GM23338 (cell line): ENCODE data around the gene ACAT1. TPM values are rescaled to one million over a fixed set of nuclear protein-coding genes. Genes with fewer than 3 reads are reported as not detected.

Experiments
- ATAC-seq: fragments of 200-7000 bp; cut with Tn5 transposase; 3 replicates; pipeline ENCODE4 v1.9.1; 2020
- DNase-seq: peaks from one replicate; pipeline ENCODE4 v3.0.0-alpha.2; 2015; ENCODE audit warnings: low spot score
- H2AFZ ChIP-seq: fragments of 200-600 bp; sonication (generic); 2 replicates; pipeline ENCODE4 v1.8.0; 2016; ENCODE audit warnings: antibody characterized with exemption, mild to moderate bottlenecking, moderate library complexity
- H3F3A ChIP-seq: fragments of 200-600 bp; sonication (generic); replicated peaks from 2 replicates; pipeline ENCODE4 v1.8.0; 2017; ENCODE audit warnings: antibody characterized with exemption, mixed run types, low read depth
- H3K27ac ChIP-seq: fragments of 200-600 bp; sonication (generic); 2 replicates; pipeline ENCODE4 v1.6.1; 2016; ENCODE audit warnings: low read depth
- H3K27me3 ChIP-seq: fragments of 200-600 bp; sonication (generic); 2 replicates; pipeline ENCODE4 v1.8.0; 2016; ENCODE audit warnings: mild to moderate bottlenecking, mixed run types, moderate library complexity; ENCODE audit not compliant: insufficient read depth
- H3K36me3 ChIP-seq: fragments of 200-600 bp; sonication (generic); 2 replicates; pipeline ENCODE4 v1.8.0; 2016; ENCODE audit warnings: mild to moderate bottlenecking; ENCODE audit not compliant: insufficient read depth
- H3K4me1 ChIP-seq: fragments of 200-600 bp; sonication (generic); 2 replicates; pipeline ENCODE4 v1.8.0; 2016; ENCODE audit warnings: mild to moderate bottlenecking, moderate library complexity; ENCODE audit not compliant: insufficient read depth
- H3K4me2 ChIP-seq: fragments of 200-600 bp; sonication (generic); 2 replicates; pipeline ENCODE4 v1.7.1; 2017; ENCODE audit warnings: mixed run types
- H3K4me3 ChIP-seq: fragments of 200-600 bp; sonication (generic); 2 replicates; pipeline ENCODE4 v1.6.1; 2016; ENCODE audit warnings: mixed run types
- H3K79me2 ChIP-seq: fragments of 200-600 bp; sonication (generic); replicated peaks from 2 replicates; pipeline ENCODE4 v1.8.0; 2017; ENCODE audit warnings: mild to moderate bottlenecking; ENCODE audit not compliant: insufficient read depth
- H3K9me2 ChIP-seq: fragments of 200-600 bp; sonication (generic); 2 replicates; pipeline ENCODE4 v1.8.0; 2017; ENCODE audit not compliant: insufficient read depth
- H4K20me1 ChIP-seq: fragments of 200-600 bp; sonication (generic); replicated peaks from 2 replicates; pipeline ENCODE4 v1.8.0; 2017; ENCODE audit warnings: mild to moderate bottlenecking; ENCODE audit not compliant: insufficient read depth
- H3K27ac Mint-ChIP-seq: 2 replicates; pipeline ENCODE4 v1.8.0; 2020; ENCODE audit warnings: inconsistent platforms, mild to moderate bottlenecking, moderate library complexity, mixed read lengths
- H3K27me3 Mint-ChIP-seq: 3 replicates; pipeline ENCODE4 v1.8.0; 2022; ENCODE audit warnings: low read depth, mild to moderate bottlenecking, moderate library complexity, mixed read lengths, inconsistent platforms; ENCODE audit not compliant: insufficient read depth, poor library complexity
- H3K36me3 Mint-ChIP-seq: 3 replicates; pipeline ENCODE4 v1.8.0; 2021; ENCODE audit warnings: low read depth, mild to moderate bottlenecking, inconsistent platforms, moderate library complexity, mixed read lengths
- H3K4me1 Mint-ChIP-seq: 3 replicates; pipeline ENCODE4 v1.8.0; 2020; ENCODE audit warnings: mild to moderate bottlenecking, inconsistent platforms, mixed read lengths
- H3K4me3 Mint-ChIP-seq: 3 replicates; pipeline ENCODE4 v1.8.0; 2021; ENCODE audit warnings: moderate library complexity, mild to moderate bottlenecking, inconsistent platforms, mixed read lengths
- H3K9me3 Mint-ChIP-seq: 3 replicates; pipeline ENCODE4 v1.8.0; 2020; ENCODE audit warnings: moderate library complexity, mild to moderate bottlenecking, inconsistent platforms, mixed read lengths
- CREB1 ChIP-seq: fragments of 250-450 bp; sonication (Bioruptor Pico); IDR thresholded peaks from 2 replicates; pipeline ENCODE4 v1.5.0; 2020; ENCODE audit warnings: low read depth, mild to moderate bottlenecking, moderate library complexity
- EZH2 ChIP-seq: fragments of 200-600 bp; sonication (generic); IDR thresholded peaks from one replicate; pipeline ENCODE4 v1.8.0; 2017; ENCODE audit warnings: antibody characterized with exemption, mild to moderate bottlenecking, low read depth; ENCODE audit not compliant: unreplicated experiment
- EZH2phosphoT487 ChIP-seq: fragments of 200-600 bp; sonication (generic); IDR thresholded peaks from one replicate; pipeline ENCODE4 v1.8.1; 2018; ENCODE audit warnings: antibody characterized with exemption; ENCODE audit not compliant: unreplicated experiment
- JUNB ChIP-seq: IDR thresholded peaks from one replicate; pipeline ENCODE4 v1.6.1; 2016; ENCODE audit warnings: antibody characterized with exemption; ENCODE audit not compliant: unreplicated experiment
- POLR2AphosphoS5 ChIP-seq: IDR thresholded peaks from 2 replicates; pipeline ENCODE4 v1.6.1; 2016; ENCODE audit warnings: antibody characterized with exemption, low read depth
- STAT1 ChIP-seq: IDR thresholded peaks from one replicate; pipeline ENCODE4 v1.6.1; 2016; ENCODE audit warnings: antibody characterized with exemption; ENCODE audit not compliant: unreplicated experiment
- ZNF114 ChIP-seq: fragments of 250-450 bp; sonication (Bioruptor Pico); IDR thresholded peaks from 2 replicates; pipeline ENCODE4 v1.5.0; 2020; ENCODE audit warnings: mild to moderate bottlenecking, moderate library complexity
- ZNF331 ChIP-seq: fragments of 250-450 bp; sonication (Bioruptor Pico); IDR thresholded peaks from 2 replicates; pipeline ENCODE4 v1.5.0; 2020; ENCODE audit warnings: low read depth, mild to moderate bottlenecking, moderate library complexity
- polyA plus RNA-seq: library from polyadenylated mRNA; unstranded; fragments of >200 nt; fragmentation: Nextera tagmentation; extraction: Ambion mirVana; gene quantifications from 2 replicates; pipeline ENCODE4 v1.2.1, GENCODE V29; 2016
- total RNA-seq: library from RNA; depleted of rRNA; stranded (reverse); fragments of >200 nt; shearing (Covaris generic); gene quantifications from 2 replicates; pipeline ENCODE4 v1.2.3, GENCODE V29; 2014
- TF ChIP-seq, protein P1 (sequence below): IDR thresholded peaks from 2 replicates; pipeline ENCODE4 v1.6.1; 2016; ENCODE audit warnings: antibody characterized with exemption
- TF ChIP-seq, protein P2 (sequence below): IDR thresholded peaks from one replicate; pipeline ENCODE4 v1.6.1; 2018; ENCODE audit warnings: antibody characterized with exemption; ENCODE audit not compliant: unreplicated experiment
- TF ChIP-seq, protein P3 (sequence below), 2 experiments: fragments of 200-600 bp in 1 of 2; sonication (generic) in 1 of 2; conservative IDR thresholded peaks; 2 replicates each; pipeline versions ENCODE4 v1.5.1 to v1.6.1; 2016 to 2017; ENCODE audit warnings: antibody characterized with exemption in 2 of 2, low read depth in 2 of 2, mild to moderate bottlenecking in 2 of 2, moderate library complexity in 1 of 2

ACAT1 gene
- total and polyA plus RNA-seq, 2 experiments from 2014 or later, result 43.9 to 53.6 TPM

DNA sequence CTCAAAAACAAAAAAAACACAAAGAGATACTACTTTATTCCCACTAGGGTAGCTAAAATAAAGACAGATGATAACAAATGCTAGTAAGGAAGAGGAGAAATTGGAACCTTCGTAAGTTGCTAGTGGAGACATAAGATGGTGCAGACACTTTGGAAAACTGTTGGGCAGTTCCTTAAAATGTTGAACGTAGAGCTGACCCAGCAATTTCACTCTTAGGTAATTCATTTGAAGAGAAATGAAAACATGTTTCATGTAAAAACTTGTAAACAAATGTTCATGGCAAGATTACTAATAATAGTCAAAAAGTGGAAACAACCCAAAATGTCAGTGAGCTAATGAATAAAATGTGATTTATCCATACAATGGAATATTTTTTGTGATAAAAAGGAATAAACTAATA, 29.2 kb upstream of the ACAT1 start:
- DNase-seq (no peak), ATAC-seq (no peak)
- no peaks in the 10 kb centered on the region for H3K9me3 Mint-ChIP-seq
- H3K4me3 ChIP-seq, result no peak overlapping the region
- H3K4me2 ChIP-seq, result no peak overlapping the region
- no peaks in the 10 kb centered on the region for H3K4me1 ChIP-seq
- no peaks in the 10 kb centered on the region for H3K27me3 Mint-ChIP-seq
- TF ChIP-seq ZNF114 (CRISPR knock-in tag) (no peak), EZH2phosphoT487 (no peak), JUNB (no peak), EZH2 (no peak)
- TF ChIP-seq, protein P1, sequence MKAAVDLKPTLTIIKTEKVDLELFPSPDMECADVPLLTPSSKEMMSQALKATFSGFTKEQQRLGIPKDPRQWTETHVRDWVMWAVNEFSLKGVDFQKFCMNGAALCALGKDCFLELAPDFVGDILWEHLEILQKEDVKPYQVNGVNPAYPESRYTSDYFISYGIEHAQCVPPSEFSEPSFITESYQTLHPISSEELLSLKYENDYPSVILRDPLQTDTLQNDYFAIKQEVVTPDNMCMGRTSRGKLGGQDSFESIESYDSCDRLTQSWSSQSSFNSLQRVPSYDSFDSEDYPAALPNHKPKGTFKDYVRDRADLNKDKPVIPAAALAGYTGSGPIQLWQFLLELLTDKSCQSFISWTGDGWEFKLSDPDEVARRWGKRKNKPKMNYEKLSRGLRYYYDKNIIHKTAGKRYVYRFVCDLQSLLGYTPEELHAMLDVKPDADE, result no peak
- H3K36me3 ChIP-seq, result peaks cover 13% of the 10 kb centered on the region
- no peaks in the 10 kb centered on the region for H3K4me1 Mint-ChIP-seq
- no peaks in the 10 kb centered on the region for H3K9me2 ChIP-seq
- no peaks in the 10 kb centered on the region; the same call in 1 of the 2 replicates for H4K20me1 ChIP-seq
- no peaks in the 10 kb centered on the region for H3K79me2 ChIP-seq
- H3K27ac Mint-ChIP-seq, result no peak overlapping the region
- H2AFZ ChIP-seq, result no peak overlapping the region
- H3F3A ChIP-seq, result no peaks in the 10 kb centered on the region
- H3K36me3 Mint-ChIP-seq, result peaks cover 17% of the 10 kb centered on the region; the same call in 2 of the 3 replicates
- H3K27me3 ChIP-seq, result no peaks in the 10 kb centered on the region
- H3K27ac ChIP-seq, result no peak overlapping the region
- no peak overlapping the region for H3K4me3 Mint-ChIP-seq

DNA sequence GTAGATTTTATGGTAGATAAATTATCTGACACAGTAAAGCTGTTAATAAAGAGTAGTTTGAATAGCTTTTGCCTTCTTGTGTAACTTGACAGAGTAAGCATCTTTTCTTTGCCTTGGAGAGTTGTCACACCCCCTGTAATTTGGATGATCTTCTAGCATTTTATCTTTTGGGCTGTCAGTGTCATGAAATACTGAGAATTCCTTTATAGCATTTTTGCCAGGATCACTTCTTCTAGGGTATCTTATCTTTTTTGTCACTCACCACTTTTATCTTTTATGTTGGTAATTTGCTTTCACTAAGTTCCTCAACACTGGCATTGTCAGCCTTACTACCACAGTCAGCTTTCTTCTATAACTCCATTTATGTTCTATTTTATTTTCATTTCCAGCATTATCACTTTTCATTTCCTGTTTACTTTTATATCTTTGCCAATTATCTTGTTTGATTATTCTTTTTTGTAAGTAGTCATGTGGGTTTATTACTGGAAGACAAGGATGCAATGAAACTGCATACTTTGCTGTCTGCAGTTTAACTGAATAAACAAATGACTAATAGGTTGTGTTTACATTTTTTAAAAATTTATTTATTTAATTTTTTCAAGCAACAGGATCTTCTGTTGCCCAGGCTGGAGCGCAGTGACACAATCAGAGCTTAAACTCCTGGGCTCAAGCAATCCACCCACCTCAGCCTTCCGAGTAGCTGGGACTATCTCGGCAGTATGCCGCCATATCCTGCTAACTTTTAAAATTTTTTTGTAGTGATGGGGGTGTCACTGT, 28.1 kb upstream of the ACAT1 start:
- no peak for ATAC-seq
- Histone ChIP-seq H3K79me2 (no peaks in the 10 kb centered on the region), H3K27ac (no peak overlapping the region), H4K20me1 (no peaks in the 10 kb centered on the region), H3K4me2 (no peak overlapping the region), H3K4me3 (no peak overlapping the region), H3K9me2 (no peaks in the 10 kb centered on the region), H2AFZ (no peak overlapping the region), H3K27me3 (no peaks in the 10 kb centered on the region), H3K4me1 (no peaks in the 10 kb centered on the region), H3K36me3 (peaks cover 20% of the 10 kb centered on the region), H3F3A (no peaks in the 10 kb centered on the region)
- Mint-ChIP-seq H3K9me3 (no peaks in the 10 kb centered on the region), H3K4me1 (no peaks in the 10 kb centered on the region), H3K4me3 (no peak overlapping the region), H3K36me3 (peaks cover 20% of the 10 kb centered on the region; the same call in 2 of the 3 replicates), H3K27me3 (no peaks in the 10 kb centered on the region), H3K27ac (no peak overlapping the region)
- DNase-seq, result no peak
- TF ChIP-seq EZH2phosphoT487, result no peak
- no peak for TF ChIP-seq POLR2AphosphoS5
- TF ChIP-seq EZH2, result no peak
- TF ChIP-seq, protein P2, sequence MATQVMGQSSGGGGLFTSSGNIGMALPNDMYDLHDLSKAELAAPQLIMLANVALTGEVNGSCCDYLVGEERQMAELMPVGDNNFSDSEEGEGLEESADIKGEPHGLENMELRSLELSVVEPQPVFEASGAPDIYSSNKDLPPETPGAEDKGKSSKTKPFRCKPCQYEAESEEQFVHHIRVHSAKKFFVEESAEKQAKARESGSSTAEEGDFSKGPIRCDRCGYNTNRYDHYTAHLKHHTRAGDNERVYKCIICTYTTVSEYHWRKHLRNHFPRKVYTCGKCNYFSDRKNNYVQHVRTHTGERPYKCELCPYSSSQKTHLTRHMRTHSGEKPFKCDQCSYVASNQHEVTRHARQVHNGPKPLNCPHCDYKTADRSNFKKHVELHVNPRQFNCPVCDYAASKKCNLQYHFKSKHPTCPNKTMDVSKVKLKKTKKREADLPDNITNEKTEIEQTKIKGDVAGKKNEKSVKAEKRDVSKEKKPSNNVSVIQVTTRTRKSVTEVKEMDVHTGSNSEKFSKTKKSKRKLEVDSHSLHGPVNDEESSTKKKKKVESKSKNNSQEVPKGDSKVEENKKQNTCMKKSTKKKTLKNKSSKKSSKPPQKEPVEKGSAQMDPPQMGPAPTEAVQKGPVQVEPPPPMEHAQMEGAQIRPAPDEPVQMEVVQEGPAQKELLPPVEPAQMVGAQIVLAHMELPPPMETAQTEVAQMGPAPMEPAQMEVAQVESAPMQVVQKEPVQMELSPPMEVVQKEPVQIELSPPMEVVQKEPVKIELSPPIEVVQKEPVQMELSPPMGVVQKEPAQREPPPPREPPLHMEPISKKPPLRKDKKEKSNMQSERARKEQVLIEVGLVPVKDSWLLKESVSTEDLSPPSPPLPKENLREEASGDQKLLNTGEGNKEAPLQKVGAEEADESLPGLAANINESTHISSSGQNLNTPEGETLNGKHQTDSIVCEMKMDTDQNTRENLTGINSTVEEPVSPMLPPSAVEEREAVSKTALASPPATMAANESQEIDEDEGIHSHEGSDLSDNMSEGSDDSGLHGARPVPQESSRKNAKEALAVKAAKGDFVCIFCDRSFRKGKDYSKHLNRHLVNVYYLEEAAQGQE, result no peak
- no peak for TF ChIP-seq STAT1
- TF ChIP-seq, protein P1, result no peak
- no peak for TF ChIP-seq ZNF331 (CRISPR knock-in tag)
- TF ChIP-seq CREB1 (CRISPR knock-in tag), result no peak
- TF ChIP-seq ZNF114 (CRISPR knock-in tag), result no peak
- TF ChIP-seq, protein P3, sequence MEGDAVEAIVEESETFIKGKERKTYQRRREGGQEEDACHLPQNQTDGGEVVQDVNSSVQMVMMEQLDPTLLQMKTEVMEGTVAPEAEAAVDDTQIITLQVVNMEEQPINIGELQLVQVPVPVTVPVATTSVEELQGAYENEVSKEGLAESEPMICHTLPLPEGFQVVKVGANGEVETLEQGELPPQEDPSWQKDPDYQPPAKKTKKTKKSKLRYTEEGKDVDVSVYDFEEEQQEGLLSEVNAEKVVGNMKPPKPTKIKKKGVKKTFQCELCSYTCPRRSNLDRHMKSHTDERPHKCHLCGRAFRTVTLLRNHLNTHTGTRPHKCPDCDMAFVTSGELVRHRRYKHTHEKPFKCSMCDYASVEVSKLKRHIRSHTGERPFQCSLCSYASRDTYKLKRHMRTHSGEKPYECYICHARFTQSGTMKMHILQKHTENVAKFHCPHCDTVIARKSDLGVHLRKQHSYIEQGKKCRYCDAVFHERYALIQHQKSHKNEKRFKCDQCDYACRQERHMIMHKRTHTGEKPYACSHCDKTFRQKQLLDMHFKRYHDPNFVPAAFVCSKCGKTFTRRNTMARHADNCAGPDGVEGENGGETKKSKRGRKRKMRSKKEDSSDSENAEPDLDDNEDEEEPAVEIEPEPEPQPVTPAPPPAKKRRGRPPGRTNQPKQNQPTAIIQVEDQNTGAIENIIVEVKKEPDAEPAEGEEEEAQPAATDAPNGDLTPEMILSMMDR (conservative IDR thresholded peaks at IDR 0.05; ENCODE audit: low read depth in 2 of 2), result no peak
- TF ChIP-seq JUNB, result no peak
